DLD1 (cell line): Measurements from ENCODE around the gene COLEC11.
"Not testable (repeated sequence)": the region's sequence is repeated elsewhere in the genome, so short reads cannot be mapped to it uniquely, and the experiment has no call there.

ENCODE experiments used
- in situ Hi-C: cut with HindIII; loops from 2 replicates; pipeline ENCODE4 v1.10.0; 2017; ENCODE audit warnings: low sequenced_read_pairs

COLEC11 gene

DNA sequence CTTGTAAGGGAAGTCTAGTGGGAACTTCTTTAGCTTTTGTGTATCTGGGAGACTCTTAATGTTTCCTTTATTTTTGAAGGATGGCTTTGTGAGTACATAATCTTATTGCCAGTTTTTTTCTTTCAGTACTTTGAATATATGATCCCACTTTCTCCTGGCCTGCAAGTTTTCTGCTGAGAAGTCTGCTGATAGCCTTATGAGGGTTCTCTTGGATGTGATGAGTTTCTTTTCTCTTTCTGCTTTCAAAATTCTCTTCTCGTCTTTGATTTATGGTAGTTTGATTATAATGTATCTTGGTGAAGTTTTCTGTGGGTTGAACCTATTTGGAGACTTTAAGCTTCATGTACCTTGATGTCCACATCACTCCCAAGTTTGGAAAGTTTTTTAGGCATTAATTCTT, 28.1 kb downstream of the COLEC11 start:
- in situ Hi-C loops: no loop called here

DNA sequence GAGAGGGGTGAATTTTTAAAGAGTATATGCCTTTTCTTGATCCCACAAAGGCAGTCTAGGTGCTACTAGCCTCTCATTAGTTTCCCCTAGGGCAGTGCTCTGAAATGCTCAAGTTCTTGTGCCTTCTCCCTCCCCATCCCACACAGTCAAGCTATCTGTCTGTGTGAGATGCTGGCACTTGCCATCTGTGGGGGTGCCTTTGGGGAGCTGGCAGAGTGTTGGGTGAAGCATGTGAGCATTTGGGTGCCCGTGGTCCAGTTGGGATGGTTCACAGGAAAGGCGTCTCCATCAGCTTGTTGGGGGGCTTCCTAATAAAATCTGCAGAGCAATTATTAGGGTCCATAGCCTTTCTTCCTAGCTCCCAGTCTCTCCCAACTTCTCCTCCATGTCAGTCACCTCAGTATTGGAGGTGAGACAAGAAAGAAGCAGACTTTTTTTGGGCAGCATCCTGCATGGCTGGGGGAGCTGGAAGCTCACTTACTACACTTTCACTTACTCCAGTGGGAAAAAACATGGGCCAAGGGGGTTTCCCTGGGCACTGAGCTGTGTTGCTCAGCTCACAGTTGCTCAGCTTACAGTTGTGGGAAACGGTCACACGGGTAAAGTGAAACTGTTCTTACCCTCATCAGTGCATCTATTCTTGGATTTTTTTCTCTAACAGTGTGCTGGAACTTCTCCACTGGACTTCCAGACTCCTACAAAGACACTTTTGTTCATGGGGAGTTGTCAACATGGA, 29.3 kb downstream of the COLEC11 start:
- in situ Hi-C loops: no loop called here

DNA sequence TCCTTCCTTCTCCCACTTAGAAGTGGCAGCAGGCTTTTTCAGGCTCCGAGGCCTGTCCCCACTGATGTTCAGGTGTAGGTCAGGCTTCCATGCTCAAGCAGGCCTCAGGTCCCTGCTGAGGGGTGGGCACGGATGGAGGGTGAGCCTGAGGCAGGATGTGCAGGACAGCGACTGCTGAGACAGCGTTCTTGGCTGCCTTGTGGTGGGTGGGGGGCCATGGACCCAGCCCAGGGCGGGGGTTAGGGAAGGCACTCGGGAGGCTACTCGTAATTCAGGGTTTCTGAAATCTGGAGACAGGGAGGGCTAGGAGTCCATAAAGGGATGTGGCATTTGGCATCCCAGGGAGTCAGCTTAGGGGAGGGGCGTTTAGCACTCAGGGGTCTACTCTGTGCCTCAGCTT, 30.3 kb downstream of the COLEC11 start:
- in situ Hi-C loops: no loop called here

DNA sequence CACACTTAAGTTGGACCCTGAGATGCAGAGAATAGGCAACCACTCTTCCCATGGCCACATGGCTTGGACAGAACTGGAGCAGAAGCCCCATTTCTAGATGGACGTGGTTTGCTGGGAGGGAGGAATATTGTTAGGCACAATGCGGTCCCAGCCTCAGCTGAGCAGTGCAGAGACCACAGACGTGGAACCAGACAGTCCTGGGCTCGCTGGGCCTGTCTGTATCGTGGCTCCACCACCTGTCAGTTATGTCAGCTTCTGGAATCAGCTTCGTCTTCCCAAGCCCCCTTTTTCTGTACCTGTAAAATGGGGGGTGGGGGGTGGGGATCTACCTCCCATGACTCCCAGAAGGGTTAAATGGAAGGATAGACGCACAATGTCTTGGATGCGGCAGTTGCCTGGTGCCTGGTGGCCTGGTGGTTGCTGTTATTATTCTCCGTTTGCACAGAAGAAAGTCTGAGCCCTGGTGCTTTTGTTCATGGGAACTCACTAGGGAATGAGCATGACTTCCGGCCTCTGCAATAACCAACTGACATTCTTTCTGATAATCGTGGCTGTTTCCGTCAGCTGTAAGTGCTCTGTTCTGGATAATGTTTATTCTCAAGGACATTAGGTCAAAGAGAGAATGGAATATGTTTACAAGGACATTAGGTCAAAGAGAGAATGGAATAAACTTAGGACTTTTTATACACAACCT, 31.4 kb downstream of the COLEC11 start:
- in situ Hi-C loops: no loop called here

DNA sequence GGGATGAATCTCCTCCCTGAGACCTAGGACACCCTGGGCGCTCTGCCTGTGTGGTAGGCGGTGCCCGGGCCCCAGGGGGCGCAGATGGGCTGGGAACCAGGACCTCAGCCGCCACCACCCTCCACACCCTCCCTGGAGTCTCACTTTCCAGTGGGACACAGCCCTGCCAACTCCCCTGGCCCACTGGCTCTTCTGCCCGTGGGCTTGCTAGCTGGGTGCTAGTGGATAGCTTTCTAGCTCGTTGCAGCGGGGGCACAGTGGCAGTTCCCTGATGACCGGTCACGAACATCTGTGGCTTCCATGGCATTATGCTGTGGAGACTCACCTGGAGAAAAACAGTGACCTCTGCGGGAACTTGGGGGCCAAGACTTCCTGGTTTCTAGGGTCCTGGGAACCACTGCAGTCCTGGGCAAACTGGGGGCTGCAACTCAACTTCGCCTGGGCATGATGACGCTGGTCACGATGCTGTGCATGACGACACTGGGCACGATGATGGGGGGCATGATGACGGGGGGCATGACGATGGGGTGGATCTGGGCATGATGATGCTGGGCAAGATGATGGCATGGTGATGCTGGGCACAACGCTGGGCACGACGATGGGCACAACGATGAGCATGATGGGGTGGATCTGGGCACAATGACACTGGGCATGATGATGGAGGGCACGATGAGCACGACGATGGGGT, 32.0 kb downstream of the COLEC11 start:
- in situ Hi-C loops: no loop called here

DNA sequence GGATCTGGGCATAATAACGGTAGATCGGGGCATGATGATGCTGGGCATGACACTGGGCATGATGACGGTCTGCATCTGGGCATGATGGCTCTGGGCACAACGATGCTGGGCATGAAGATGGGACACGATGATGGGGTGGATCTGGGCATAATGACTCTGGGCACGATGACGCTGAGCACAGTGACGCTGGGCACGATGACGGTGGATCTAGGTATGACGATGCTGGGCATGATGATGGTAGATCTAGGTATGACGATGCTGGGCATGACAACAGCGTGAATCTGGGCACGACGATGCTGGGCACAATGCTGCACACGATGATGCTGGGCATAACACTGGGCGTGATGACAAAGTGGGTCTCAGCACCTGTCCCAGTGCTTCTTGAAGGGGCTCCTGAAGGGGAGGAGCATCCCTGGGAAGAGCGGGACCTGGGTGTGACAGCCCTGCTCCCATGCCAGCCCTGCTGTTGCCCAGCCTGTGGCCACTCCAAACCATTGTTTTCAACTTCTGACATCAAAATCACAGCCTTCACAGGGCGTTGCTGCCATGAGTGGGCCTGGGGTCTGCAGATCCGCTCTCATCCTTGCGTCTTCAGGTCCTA, 32.7 kb downstream of the COLEC11 start:
- in situ Hi-C loops: no loop called here

DNA sequence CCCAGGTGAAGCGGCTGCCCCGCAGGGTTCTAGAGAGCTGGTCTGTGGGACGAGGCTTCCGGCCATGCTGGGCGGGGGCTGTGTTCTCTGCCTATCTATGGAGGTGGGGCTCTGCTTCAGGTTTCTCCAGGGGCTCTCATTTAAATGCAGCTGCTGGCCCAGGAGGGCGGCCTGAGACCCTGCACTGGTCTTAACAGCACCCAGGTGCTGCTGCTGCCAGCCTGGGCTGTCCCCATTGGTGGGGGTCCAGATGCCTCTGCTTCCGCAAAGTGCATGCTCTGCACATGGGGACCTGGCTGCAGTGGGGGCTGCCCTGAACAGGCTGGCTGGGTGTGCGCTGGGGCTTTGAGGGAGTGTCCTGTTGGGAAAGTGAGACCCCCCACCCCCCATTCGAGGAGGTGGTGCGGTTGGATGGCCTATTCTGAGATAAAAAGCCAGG, 33.3 kb downstream of the COLEC11 start:
- in situ Hi-C loops: no loop called here

DNA sequence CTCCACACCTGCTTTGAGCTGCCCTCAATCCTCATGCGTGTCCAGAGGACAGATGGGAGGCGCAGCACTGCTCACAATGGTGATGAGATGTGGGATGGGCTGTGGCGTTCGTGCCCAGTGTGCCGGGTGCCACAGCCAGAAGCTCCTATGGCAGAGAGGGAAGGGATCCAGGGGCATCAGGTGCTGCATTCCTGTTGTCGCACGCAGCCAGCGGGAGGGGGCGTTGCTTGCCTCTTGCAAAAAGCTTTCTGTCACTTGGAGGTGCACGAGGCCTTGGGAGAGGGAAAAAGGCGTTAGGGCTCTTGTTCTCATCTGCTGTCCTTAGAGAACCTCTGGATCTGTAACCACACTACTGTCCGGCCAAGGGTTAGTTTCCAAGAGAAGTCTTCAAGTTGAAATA, 33.9 kb downstream of the COLEC11 start:
- in situ Hi-C loops: no loop called here

DNA sequence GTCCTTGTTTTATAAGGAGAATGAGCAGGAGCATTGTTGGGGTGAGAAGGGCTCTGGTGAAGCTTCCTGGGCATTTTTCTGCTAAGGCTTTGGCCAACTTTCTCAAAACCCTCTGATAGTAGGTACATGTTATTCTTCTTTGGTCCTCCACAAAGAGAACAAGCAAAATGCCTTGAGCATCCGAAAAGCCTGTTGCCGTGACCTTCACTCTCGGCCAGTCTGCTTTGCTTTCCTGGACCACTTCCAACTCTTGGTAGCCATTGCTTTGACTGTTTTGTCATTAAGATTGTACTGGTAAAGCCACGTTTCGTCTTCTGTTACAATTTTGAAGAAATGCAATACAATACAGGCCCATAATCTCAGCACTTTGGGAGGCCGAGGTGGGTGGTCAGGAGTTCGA, 35.7 kb downstream of the COLEC11 start:
- in situ Hi-C loops: no loop called here

DNA sequence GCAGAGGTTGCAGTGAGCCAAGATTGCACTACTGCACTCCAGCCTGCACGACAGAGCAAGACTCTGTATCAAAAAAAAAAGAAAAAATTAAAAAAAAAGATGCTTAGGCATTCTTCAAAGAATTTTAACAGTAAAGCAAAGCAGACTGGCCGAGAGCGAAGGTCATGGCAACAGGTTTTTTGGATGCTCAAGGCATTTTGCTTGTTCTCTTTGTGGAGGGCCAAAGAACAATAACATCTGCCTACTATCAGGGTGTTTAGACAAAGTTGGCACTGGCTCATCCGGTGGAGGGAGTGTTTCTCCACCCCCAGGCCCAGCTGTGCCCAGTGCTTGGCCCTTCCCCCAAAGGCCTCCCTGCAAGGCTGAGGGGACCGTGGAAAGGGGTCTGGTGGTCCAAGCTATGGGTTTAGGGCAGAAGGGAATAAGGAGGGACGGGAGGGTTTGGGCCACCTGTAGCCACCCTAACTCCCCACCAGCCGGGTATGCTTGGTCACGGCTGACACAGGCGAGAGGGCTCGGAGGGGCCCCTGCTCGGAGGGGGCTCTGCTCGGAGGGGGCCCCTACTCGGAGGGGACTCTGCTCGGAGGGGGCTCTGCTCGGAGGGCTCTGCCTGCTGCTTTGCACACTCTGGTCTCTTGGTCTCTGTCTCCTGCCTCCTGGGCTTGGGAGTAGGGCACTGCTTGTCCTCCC, 36.4 kb downstream of the COLEC11 start:
- in situ Hi-C loops: no loop called here

DNA sequence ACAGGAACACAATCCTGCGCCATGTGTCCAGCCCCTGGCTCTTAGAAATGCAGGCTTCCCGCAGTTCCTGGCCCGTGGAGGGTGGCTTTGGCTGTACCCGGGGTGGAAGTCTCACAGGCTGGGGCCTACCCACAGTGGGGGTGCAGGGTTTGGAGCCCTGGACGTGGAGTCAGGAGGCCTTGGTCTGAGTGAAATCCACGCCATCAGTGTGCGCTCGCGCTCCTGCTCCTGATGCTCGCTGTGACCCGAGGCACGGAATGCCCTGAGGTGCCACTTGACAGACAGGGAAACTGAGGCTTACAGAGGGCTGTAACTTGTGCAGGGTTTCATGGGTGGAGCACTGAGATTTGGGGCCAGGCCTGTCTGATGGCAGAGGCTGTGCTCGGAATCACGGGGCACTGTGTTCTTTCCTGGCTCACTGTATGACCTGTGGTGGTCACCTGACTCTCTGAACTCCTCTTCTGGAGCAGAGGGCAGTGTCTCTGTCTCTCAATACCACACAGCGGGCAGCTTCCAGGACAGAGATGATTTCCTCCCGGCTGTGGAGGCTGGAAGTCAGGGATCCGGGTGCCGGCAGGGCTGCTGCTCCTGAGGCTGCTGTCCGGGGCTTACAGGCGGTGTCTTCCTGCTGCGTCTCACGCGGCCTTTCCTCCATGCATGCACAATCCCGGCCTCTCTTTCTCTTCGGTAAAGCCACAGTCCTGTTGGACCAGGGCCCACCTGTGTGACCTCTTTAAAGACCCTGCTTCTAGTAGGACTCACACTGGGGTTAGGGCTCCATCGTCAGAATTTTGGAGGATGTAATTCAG, 37.1 kb downstream of the COLEC11 start:
- in situ Hi-C loops: no loop called here

DNA sequence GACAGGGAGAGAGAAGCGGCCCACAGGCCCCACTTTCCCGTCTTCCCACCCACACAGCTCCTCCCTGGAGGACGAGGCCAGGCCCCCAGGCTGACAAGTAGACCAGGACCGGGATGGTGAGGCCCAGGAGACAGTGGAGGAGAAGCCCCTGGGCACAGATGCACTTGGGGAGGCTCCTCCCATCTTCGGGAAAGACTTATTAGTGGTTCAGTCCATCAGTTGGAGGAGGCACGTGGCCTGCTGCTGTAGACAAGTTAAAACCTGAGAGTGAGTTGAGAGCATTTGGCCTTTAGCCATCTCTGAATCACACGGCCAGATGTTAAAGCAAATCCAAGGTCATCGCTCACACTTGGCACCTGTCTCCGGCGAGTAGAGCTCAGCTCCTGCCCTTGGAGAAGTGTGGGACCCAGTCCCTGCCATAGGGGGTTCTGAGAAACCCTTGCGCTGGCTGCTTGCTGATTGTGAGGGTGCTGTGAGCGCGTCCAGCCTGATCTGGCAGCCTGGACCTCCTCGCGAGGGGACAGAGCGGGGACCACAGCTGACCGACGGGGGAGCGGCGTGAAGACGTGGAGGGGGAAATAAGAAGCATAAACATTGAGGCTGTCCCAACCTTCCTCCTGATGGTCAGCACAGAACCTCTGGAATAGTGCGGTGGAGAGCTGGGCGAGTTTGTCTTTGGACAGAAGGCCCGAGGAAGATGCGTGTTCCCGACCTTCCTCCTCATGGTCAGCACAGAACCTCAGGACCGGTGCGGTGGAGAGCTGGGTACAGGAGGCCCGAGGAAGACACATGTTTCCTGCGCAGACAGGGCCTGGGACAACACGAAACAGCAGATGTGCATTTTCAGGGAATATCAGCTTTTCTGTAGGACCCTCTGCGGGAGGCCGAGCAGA, 38.4 kb downstream of the COLEC11 start:
- in situ Hi-C loops: no loop called here

DNA sequence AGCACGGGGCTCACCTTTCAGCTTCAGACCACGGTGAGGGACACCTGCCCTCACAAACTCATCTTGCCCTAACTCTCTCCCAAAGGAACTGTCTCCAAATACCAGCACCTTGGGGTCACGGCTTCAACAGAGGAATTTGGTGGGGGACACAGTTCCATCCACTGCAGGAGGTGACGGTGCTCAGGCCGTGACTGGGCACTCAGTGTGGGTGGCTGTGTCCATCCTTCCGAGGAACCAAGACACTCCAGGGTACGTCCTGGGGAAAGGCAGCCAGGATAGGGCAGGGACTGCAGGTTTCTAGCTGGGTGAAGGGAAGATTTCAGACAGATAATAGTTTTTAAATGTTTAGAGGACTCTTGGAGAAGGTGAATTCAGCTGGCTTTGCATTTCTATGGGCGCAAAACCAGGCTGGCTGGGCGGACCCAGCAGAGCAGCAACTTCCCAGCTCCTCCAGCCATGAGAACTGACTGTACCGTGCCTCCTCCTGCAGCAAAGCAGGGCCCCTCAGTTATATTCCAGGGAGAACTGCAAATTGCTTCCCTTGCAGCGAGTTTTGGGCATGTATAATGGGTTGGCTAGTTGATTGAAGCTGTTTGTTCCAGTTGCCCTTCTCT, 39.2 kb downstream of the COLEC11 start:
- in situ Hi-C loops: no loop called here

DNA sequence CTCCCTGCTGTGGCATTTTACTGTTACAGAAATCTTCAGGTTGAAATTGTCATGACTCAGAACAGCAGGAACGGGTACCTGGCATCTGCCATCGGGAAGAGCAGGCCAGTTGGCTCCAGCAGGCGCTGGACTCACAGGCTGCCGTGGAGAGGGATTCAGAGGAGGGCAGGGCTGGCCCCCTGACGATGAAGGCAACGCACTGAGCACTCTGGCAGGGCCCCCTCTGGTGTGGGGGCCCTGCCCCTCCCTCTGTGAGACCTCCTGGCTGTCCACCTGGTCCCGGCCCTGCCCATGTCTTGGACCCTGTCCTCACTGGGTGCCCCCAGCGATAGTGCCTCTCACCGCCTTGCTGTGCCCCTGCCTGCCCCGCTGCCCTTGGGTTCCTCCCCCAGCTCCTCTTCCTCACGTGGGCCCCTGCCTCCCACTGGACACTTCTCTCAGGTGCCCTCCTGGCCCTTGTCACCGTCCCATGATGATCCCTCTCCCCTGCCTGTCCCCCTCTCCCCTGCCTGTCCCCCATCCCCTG, 39.7 kb downstream of the COLEC11 start:
- in situ Hi-C loops: no loop called here

DNA sequence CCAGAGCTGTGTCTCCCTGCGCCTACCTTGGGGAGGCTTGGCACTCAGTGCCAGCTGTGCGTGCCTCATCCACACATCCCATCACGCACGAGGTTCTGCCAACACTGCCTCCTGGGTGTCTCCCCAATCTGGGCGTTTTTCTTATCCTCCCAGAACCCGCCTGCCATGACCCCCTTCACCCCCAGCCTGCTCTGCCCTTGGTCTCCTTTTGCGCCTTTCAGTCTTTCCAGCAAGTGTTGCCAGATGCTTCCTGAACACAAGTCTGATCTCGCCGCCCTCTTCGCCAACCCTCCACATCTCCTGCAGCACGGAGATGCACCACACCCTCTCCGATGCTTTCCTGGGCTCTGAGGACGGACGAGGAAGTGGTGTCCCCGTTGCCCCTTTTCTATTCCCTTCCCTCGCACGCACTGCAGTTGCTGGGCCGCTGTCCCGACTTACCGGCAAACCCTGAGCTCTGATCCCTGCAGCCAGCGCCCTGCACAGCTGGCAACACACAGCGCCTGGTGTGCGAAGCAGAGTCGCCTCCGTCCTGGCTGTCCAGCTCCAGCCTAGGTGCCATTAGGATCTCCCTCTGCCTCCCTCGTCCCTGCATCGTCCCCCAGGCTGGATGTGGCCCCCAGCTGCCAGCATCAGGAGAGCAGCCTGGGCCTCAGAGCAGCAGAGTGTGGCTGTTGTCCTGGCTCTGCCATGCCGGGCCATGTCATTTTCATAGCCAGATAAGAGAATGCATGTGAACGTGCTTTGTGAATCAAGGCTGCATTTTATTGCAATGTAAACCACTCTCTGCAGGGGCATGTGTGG, 40.5 kb downstream of the COLEC11 start:
- in situ Hi-C loops: no loop called here

DNA sequence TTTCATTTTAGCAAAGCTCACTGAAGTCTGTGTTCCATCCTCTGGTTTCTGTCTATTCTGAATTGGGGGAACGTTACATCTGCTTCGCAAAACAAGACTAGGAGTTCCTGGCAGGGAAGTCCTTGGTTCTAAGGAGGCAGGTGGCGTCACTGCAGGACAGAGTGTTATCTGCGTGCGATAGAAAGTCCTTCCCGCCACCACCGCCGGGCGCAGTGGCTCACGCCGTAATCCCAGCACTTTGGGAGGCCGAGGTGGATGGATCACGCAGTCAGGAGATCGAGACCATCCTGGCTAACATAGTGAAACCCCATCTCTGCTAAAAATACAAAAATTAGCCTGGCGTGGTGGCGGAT, 41.0 kb downstream of the COLEC11 start:
- in situ Hi-C loops: not testable (repeated sequence)

DNA sequence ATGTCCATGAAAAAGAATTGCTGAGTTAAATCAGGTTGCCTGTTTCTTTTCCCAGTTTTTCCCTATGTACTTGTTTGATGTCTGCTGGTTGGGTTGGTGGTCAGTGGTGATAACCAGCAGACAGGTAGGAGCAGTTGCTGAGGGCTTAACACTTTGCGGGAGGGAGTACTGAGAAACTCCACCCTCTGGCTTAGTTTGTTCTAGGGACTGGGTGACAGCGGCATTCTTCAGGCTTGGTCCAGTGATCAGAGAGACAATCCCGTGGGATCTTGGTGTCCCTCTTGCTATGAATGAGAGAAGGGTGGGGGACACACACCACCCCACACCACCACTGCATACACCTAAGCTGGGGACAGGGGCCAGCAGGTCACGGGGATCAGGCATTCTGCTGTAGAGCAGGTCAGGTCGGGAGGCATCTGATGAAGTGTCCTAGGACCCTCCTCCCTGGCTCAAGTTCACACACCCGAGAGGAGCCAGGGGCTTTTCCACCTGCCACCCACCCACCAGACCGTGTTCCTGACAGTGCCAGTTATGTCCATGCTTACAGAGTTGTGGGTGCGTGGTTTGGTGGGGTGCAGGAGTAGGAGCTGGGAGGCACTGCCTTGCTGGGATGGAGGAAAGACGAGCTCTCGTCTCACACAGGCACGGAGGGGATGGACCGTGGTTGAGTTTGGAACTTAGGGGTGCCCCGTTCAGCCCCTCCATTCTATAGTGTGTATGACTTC, 41.8 kb downstream of the COLEC11 start:
- in situ Hi-C loops: no loop called here
